Left ventricle myocardium inferior (tissue), 1 donor: ENCODE data around the gene ITCH. TPM values are rescaled to one million over a fixed set of nuclear protein-coding genes. Genes with fewer than 3 reads are reported as not detected.
A peak's percentile ranks its signal among the peaks of the same experiment; 100 is the strongest.
"Not testable (repeated sequence)": the region's sequence is repeated elsewhere in the genome, so short reads cannot be mapped to it uniquely, and the experiment has no call there.

Experiments
- DNase-seq: peaks from one replicate; pipeline ENCODE4 v3.0.0-alpha.2; 2020
- H3K27ac ChIP-seq: fragments of 200-600 bp; replicated peaks from 2 replicates; pipeline ENCODE4 v1.8.0; 2021
- H3K27me3 ChIP-seq: fragments of 200-600 bp; 2 replicates; pipeline ENCODE4 v1.8.0; 2021; ENCODE audit warnings: low read depth
- H3K36me3 ChIP-seq: fragments of 200-600 bp; 2 replicates; pipeline ENCODE4 v1.8.0; 2021
- H3K4me1 ChIP-seq: fragments of 200-600 bp; 2 replicates; pipeline ENCODE4 v1.8.0; 2021
- H3K4me3 ChIP-seq: fragments of 200-600 bp; 2 replicates; pipeline ENCODE4 v1.8.0; 2021; ENCODE audit warnings: mild to moderate bottlenecking, moderate library complexity
- H3K9me3 ChIP-seq: fragments of 200-600 bp; replicated peaks from 2 replicates; pipeline ENCODE4 v1.8.0; 2021
- intact Hi-C: fragments of 100-400 bp; cut with micrococcal nuclease; formaldehyde crosslinking; loops from one replicate; pipeline ENCODE4 v1.11.0; 2022
- total RNA-seq: library from RNA; stranded (reverse); fragmentation: NEBNext Ultra II Directional; extraction: Animal tissue kit (Norgen Biotek cat#: 25700); gene quantifications from one replicate; pipeline ENCODE4 v1.2.1, GENCODE V29; 2021
- TF ChIP-seq, protein P1 (sequence below): fragments of 200-600 bp; IDR thresholded peaks from 2 replicates; pipeline ENCODE4 v1.8.0; 2021; ENCODE audit warnings: antibody characterized with exemption, mild to moderate bottlenecking, borderline replicate concordance
- donor health status: DM: no; HTN: yes; CAD: no; lungs with severe emphysema.

ITCH gene
- total RNA-seq, 1 donor from 2014 or later = 40.1 TPM

DNA sequence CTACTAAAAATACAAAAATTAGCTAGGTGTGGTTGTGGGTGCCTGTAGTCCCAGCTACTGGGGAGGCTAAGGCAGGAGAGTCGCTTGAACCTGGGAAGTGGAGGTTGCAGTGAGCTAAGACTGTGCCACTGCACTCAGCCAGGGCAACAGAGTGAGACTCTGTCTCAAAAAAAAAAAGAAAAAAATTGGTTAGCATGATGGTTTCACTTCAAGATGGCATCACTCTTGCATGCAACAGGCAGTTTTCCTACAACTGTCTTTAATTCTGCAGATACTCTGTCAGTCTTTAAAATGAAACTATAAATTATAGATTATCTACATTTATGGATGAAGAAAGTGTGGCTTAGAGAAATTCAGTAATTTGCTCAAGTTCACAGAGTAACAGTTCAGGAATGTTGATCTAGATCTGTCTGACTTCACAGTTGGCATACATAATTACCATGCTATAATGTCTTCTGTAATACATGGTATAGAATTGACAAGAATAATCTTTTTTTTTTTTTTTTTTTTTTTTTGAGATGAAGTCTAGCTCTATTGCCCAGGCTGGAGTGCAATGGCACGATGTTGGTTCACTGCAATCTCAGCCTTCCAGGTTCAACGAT, 27.0 kb downstream of the ITCH start:
- H3K4me3 ChIP-seq = no peak overlapping the region
- peaks cover 55% of the 10 kb centered on the region for H3K4me1 ChIP-seq
- intact Hi-C loops = no loop called here
- TF ChIP-seq, protein P1, sequence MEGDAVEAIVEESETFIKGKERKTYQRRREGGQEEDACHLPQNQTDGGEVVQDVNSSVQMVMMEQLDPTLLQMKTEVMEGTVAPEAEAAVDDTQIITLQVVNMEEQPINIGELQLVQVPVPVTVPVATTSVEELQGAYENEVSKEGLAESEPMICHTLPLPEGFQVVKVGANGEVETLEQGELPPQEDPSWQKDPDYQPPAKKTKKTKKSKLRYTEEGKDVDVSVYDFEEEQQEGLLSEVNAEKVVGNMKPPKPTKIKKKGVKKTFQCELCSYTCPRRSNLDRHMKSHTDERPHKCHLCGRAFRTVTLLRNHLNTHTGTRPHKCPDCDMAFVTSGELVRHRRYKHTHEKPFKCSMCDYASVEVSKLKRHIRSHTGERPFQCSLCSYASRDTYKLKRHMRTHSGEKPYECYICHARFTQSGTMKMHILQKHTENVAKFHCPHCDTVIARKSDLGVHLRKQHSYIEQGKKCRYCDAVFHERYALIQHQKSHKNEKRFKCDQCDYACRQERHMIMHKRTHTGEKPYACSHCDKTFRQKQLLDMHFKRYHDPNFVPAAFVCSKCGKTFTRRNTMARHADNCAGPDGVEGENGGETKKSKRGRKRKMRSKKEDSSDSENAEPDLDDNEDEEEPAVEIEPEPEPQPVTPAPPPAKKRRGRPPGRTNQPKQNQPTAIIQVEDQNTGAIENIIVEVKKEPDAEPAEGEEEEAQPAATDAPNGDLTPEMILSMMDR = no peak
- no peak overlapping the region for H3K27ac ChIP-seq
- no peaks in the 10 kb centered on the region for H3K27me3 ChIP-seq
- no peak for DNase-seq
- H3K9me3 ChIP-seq = no peaks in the 10 kb centered on the region
- H3K36me3 ChIP-seq = peaks cover 21% of the 10 kb centered on the region

DNA sequence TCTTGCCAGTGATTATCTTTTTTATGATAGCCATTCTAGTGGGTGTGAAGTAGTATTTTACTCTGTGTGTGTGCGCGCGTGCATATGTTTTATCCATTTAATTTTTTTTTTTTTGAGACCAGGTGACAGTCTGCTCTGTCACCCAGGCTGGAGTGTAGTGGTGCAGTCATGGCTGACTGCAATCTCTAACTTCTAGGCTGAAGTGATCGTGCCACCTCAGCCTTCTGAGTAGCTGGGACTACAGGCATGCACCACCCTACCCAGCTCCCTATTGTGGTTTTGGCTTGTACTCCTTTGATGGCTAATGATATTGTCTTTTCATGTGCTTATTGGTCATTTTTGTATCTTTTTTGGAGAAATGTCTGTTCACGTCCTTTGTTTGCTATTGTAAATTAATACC, 33.3 kb downstream of the ITCH start:
- Histone ChIP-seq H3K27ac (no peak overlapping the region), H3K36me3 (peaks cover 41% of the 10 kb centered on the region), H3K4me3 (no peak overlapping the region), H3K4me1 (peaks cover 12% of the 10 kb centered on the region), H3K9me3 (no peaks in the 10 kb centered on the region), H3K27me3 (no peaks in the 10 kb centered on the region)
- TF ChIP-seq, protein P1 = no peak
- DNase-seq = no peak
- intact Hi-C loops = no loop called here

DNA sequence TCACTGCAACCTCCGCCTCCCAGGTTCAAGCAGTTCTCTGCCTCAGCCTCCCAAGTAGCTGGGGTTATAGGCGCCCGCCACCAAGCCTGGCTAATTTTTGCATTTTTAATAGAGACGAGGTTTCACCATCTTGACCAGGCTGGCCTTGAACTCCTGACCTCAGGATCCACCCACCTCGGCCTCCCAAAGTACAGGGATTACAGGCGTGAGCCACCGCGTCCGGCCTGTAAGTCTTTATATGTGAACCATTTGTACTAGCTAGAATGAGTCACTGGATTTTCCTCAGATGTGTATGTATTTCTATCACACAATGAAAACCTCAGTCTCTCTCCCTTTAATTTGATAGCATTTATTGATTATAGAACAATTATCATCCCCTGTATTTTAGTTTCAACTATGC, 34.0 kb downstream of the ITCH start:
- H3K27me3 ChIP-seq = no peaks in the 10 kb centered on the region
- H3K9me3 ChIP-seq = no peaks in the 10 kb centered on the region
- H3K4me3 ChIP-seq = no peak overlapping the region
- intact Hi-C loops = no loop called here
- TF ChIP-seq, protein P1 = no peak
- no peak for DNase-seq
- H3K4me1 ChIP-seq = peaks cover 16% of the 10 kb centered on the region
- no peak overlapping the region for H3K27ac ChIP-seq
- peaks cover 41% of the 10 kb centered on the region for H3K36me3 ChIP-seq

DNA sequence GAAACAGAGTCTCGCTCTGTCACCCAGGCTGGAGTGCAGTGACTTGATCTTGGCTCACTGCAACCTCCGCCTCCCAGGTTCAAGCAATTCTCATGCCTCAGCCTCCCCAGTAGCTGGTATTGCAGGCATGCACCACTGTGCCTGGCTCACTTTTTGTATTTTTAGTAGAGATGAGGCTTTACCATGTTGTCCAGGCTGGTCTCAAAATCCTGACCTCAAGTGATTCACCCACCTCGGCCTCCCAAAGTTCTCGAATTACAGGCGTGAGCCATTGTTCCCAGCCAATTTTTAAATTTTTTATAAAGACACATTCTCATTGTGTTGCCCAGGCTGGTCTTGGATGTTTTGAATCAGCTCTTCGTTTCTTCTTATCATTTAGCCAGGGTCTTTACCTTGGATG, 37.7 kb downstream of the ITCH start:
- H3K27ac ChIP-seq, H3K4me3 ChIP-seq, H3K9me3 ChIP-seq, intact Hi-C loops, H3K27me3 ChIP-seq, DNase-seq: not testable (repeated sequence)
- Histone ChIP-seq H3K36me3 (peaks cover 15% of the 10 kb centered on the region), H3K4me1 (peaks cover 45% of the 10 kb centered on the region)

DNA sequence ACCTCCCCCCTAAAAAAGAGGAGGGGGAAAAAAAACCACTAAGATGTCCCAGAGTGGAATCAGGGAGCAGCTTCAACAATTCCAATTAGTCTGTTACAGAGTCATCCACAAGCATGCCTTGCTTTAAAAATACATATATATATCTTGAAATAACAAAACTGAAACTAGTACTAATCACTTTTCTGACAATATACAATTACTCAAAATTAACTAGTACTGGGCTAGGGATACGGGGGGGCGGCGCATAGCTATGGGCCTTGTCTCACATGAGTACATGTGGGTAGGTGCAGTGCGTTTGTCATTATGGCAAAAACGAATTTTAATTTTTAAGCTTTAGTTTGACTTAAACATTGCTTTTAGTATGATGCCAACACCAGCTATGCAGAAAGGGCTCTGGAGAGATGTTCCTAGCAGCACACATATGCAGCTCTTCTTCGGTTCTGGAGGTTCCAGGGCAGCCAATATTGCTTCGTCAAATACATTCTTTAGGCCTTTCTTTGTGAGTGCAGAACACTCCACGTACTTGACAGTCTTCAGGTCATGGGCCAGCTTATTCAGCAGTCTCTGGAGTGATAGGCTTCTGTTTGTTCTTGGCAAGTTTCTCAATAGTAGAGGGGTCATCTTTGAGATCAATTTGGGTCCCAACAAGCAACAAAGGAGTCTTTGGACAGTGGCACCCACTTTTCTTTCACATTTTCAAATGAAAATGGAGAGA, 38.8 kb downstream of the ITCH start:
- DNase-seq = no peak
- intact Hi-C loops = no loop called here
- Histone ChIP-seq H3K4me3 (no peak overlapping the region), H3K4me1 (peaks cover 50% of the 10 kb centered on the region), H3K27ac (peak overlapping the region; percentile 33), H3K9me3 (no peaks in the 10 kb centered on the region), H3K27me3 (no peaks in the 10 kb centered on the region), H3K36me3 (peaks cover 12% of the 10 kb centered on the region)
- TF ChIP-seq, protein P1 = no peak

DNA sequence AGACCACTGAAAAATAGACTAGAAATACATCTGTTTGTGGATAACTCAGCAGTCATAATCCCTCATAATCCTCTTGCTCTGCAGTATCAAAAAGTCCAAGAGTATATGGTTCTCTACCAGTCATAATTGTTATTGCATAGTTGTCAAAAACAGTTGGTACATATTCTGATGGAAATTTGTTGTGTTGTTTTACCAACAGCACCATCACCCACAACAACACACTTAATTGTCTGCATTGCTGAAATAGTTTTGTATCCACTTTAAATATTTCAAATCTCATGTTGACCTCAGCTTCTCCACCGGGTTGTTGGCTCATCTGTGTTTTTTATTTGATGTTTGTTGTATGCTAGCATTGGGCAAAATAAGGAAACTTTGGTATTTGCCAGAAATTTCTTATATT, 39.4 kb downstream of the ITCH start:
- H3K36me3 ChIP-seq = peaks cover 7% of the 10 kb centered on the region
- H3K4me3 ChIP-seq = no peak overlapping the region
- intact Hi-C loops = no loop called here
- no peak for DNase-seq
- TF ChIP-seq, protein P1 = no peak
- H3K27me3 ChIP-seq = no peaks in the 10 kb centered on the region
- peaks cover 50% of the 10 kb centered on the region for H3K4me1 ChIP-seq
- H3K27ac ChIP-seq = peak overlapping the region; percentile 33
- no peaks in the 10 kb centered on the region for H3K9me3 ChIP-seq
